Measurements from ENCODE around the gene SLAIN2. TPM values are rescaled to one million over a fixed set of nuclear protein-coding genes. Genes with fewer than 3 reads are reported as not detected.
A peak's percentile ranks its signal among the peaks of the same experiment; 100 is the strongest.

Gene SLAIN2
- total RNA-seq, 1 experiment from 2014 or later, result 35.8 TPM

- TF ChIP-seq ZNF532 (CRISPR knock-in tag; IDR thresholded peaks at IDR 0.05; ENCODE audit: borderline replicate concordance), result 0 out of 2 replicates have a peak, but pooled peaks have one; percentile 23
- peak; percentile 83 for TF ChIP-seq ZNF121 (CRISPR knock-in tag; IDR thresholded peaks at IDR 0.05)
Observed at GRCh38 chr4:48315728-48316630, 25.4 kb upstream of the SLAIN2 start (continued).

- ChIA-PET POLR2A (no interaction called here), CTCF (no interaction called here)
- DNase-seq (ENCODE audit: low spot score) (no peak), ATAC-seq (no peak)
- Mint-ChIP-seq H3K36me3 (no peaks in the 10 kb centered on the region), H3K4me3 (no peak overlapping the region), H3K27me3 (ENCODE audit: low read depth) (no peaks in the 10 kb centered on the region), H3K4me1 (no peaks in the 10 kb centered on the region), H3K27ac (no peak overlapping the region), H3K9me3 (no peaks in the 10 kb centered on the region)
- TF ChIP-seq ZSCAN18 (CRISPR knock-in tag; IDR thresholded peaks at IDR 0.05) (no peak), GABPB1 (CRISPR knock-in tag; IDR thresholded peaks at IDR 0.05) (no peak), ATF1 (CRISPR knock-in tag; IDR thresholded peaks at IDR 0.05) (no peak)
Observed at GRCh38 chr4:48321312-48321711, 20.0 kb upstream of the SLAIN2 start.

GRCh38 chr4:48322063-48322462 is 19.3 kb upstream of the SLAIN2 start:
- no peak for DNase-seq (ENCODE audit: low spot score)
- Mint-ChIP-seq H3K4me1 (no peaks in the 10 kb centered on the region), H3K36me3 (no peaks in the 10 kb centered on the region), H3K4me3 (no peak overlapping the region), H3K27ac (no peak overlapping the region), H3K9me3 (no peaks in the 10 kb centered on the region), H3K27me3 (ENCODE audit: low read depth) (no peaks in the 10 kb centered on the region)
- no peak for ATAC-seq
- ChIA-PET CTCF (no interaction called here), POLR2A (no interaction called here)
- TF ChIP-seq FOXP1 (CRISPR knock-in tag; IDR thresholded peaks at IDR 0.05; ENCODE audit: borderline replicate concordance), result no peak
- TF ChIP-seq ERG (CRISPR knock-in tag; IDR thresholded peaks at IDR 0.05), result no peak
- TF ChIP-seq IRF1 (CRISPR knock-in tag; IDR thresholded peaks at IDR 0.05), result no peak
- no peak for TF ChIP-seq TEAD1 (CRISPR knock-in tag; IDR thresholded peaks at IDR 0.05)
- no peak for TF ChIP-seq MLX (CRISPR knock-in tag; IDR thresholded peaks at IDR 0.05)
- TF ChIP-seq E2F4 (CRISPR knock-in tag; IDR thresholded peaks at IDR 0.05; ENCODE audit: borderline replicate concordance, low read depth), result no peak
- no peak for TF ChIP-seq MAX (CRISPR knock-in tag; IDR thresholded peaks at IDR 0.05)
- TF ChIP-seq ZNF232 (CRISPR knock-in tag; IDR thresholded peaks at IDR 0.05), result no peak
- TF ChIP-seq SMAD4 (CRISPR knock-in tag; IDR thresholded peaks at IDR 0.05), result no peak
- no peak for TF ChIP-seq FOXJ3 (CRISPR knock-in tag; IDR thresholded peaks at IDR 0.05; ENCODE audit: borderline replicate concordance)
- no peak for TF ChIP-seq NFYB (CRISPR knock-in tag; conservative IDR thresholded peaks at IDR 0.05; ENCODE audit: low read depth)
- TF ChIP-seq CDX4 (CRISPR knock-in tag; IDR thresholded peaks at IDR 0.05; ENCODE audit: borderline replicate concordance), result no peak
- no peak for TF ChIP-seq ZBTB21 (CRISPR knock-in tag; IDR thresholded peaks at IDR 0.05; ENCODE audit: borderline replicate concordance)
- TF ChIP-seq ZNF219 (CRISPR knock-in tag; IDR thresholded peaks at IDR 0.05; ENCODE audit: borderline replicate concordance), result no peak
